CD4-positive, alpha-beta T cell treated with Interleukin-17A for 1 hour (primary cell): ENCODE results near the gene MAPKAPK2.

Experiments used
- DNase-seq: peaks from one replicate; pipeline ENCODE4 v3.0.0-alpha.2; 2020

MAPKAPK2 gene

GRCh38 chr1:206685334-206685768, 646 bp downstream of the MAPKAPK2 start:
- DNase-seq = peak; percentile 39

GRCh38 chr1:206685769-206686477, 1.2 kb downstream of the MAPKAPK2 start:
- DNase-seq = peak; percentile 67

- peak; percentile 68 for DNase-seq
These were observed 2.0 kb downstream of the MAPKAPK2 start for GRCh38 chr1:206686478-206687249.

GRCh38 chr1:206687251-206687914, 2.7 kb downstream of the MAPKAPK2 start:
- DNase-seq = no peak

GRCh38 chr1:206687915-206688442, 3.3 kb downstream of the MAPKAPK2 start:
- no peak for DNase-seq

- DNase-seq = no peak
These were observed 5.8 kb downstream of the MAPKAPK2 start for GRCh38 chr1:206690516-206690915.

GRCh38 chr1:206691604-206692003, 6.9 kb downstream of the MAPKAPK2 start:
- DNase-seq = no peak

- DNase-seq = no peak
These were observed 8.3 kb downstream of the MAPKAPK2 start for GRCh38 chr1:206693029-206693428.

- no peak for DNase-seq
These were observed 8.9 kb downstream of the MAPKAPK2 start for GRCh38 chr1:206693592-206693991.

- no peak for DNase-seq
These were observed 9.7 kb downstream of the MAPKAPK2 start for GRCh38 chr1:206694171-206695124.

- no peak for DNase-seq
These were observed 11.0 kb downstream of the MAPKAPK2 start for GRCh38 chr1:206695733-206696132.

GRCh38 chr1:206696812-206697585, 12.3 kb downstream of the MAPKAPK2 start:
- no peak for DNase-seq

GRCh38 chr1:206698011-206698410, 13.3 kb downstream of the MAPKAPK2 start:
- DNase-seq = no peak

- DNase-seq = no peak
These were observed 14.4 kb downstream of the MAPKAPK2 start for GRCh38 chr1:206699000-206699586.

- no peak for DNase-seq
These were observed 14.9 kb downstream of the MAPKAPK2 start for GRCh38 chr1:206699626-206700025.

- no peak for DNase-seq
These were observed 15.8 kb downstream of the MAPKAPK2 start for GRCh38 chr1:206700445-206701036.

- DNase-seq = no peak
These were observed 17.6 kb downstream of the MAPKAPK2 start for GRCh38 chr1:206702260-206702659.

- no peak for DNase-seq
These were observed 18.1 kb downstream of the MAPKAPK2 start for GRCh38 chr1:206702803-206703202.

GRCh38 chr1:206703661-206704060, 19.0 kb downstream of the MAPKAPK2 start:
- peak; percentile 75 for DNase-seq

- DNase-seq = peak; percentile 18
These were observed 19.5 kb downstream of the MAPKAPK2 start for GRCh38 chr1:206704226-206704625.

- DNase-seq = no peak
These were observed 20.5 kb downstream of the MAPKAPK2 start for GRCh38 chr1:206705191-206705590.
